GM19463 (cell line): ENCODE measurements around the gene LCORL.

ENCODE experiments used
- ATAC-seq: cut with Tn5 transposase; IDR thresholded peaks from one replicate; pipeline ENCODE4 v1.9.1; 2021; ENCODE audit warnings: mild to moderate bottlenecking, moderate library complexity; ENCODE audit not compliant: unreplicated experiment

LCORL gene

GRCh38 chr4:18020145-18020670 lies 1.3 kb downstream of the LCORL start:
- no peak for ATAC-seq

- no peak for ATAC-seq
These were observed 7.3 kb downstream of the LCORL start for GRCh38 chr4:18014269-18014668.

- ATAC-seq, result no peak
These were observed 8.6 kb downstream of the LCORL start for GRCh38 chr4:18012807-18013462.

- no peak for ATAC-seq
These were observed 9.3 kb downstream of the LCORL start for GRCh38 chr4:18012134-18012806.

GRCh38 chr4:18007625-18008024 lies 13.9 kb downstream of the LCORL start:
- no peak for ATAC-seq

GRCh38 chr4:18006432-18006831 lies 15.1 kb downstream of the LCORL start:
- ATAC-seq, result peak; percentile 65

GRCh38 chr4:17997129-17997528 lies 24.4 kb downstream of the LCORL start:
- ATAC-seq, result no peak

GRCh38 chr4:17995165-17995564 lies 26.4 kb downstream of the LCORL start:
- no peak for ATAC-seq

GRCh38 chr4:17985832-17986231 lies 35.7 kb downstream of the LCORL start:
- ATAC-seq, result no peak

- ATAC-seq, result no peak
These were observed 40.5 kb downstream of the LCORL start for GRCh38 chr4:17981063-17981462.

- no peak for ATAC-seq
These were observed 52.8 kb downstream of the LCORL start for GRCh38 chr4:17968721-17969120.

- ATAC-seq, result no peak
These were observed 54.5 kb downstream of the LCORL start for GRCh38 chr4:17967078-17967477.

- no peak for ATAC-seq
These were observed 55.2 kb downstream of the LCORL start for GRCh38 chr4:17966312-17966711.

- no peak for ATAC-seq
These were observed 57.0 kb downstream of the LCORL start for GRCh38 chr4:17964576-17964975.

- no peak for ATAC-seq
These were observed 59.4 kb downstream of the LCORL start for GRCh38 chr4:17962171-17962570.

GRCh38 chr4:17961249-17961648 lies 60.3 kb downstream of the LCORL start:
- no peak for ATAC-seq

GRCh38 chr4:17958181-17958580 lies 63.4 kb downstream of the LCORL start:
- no peak for ATAC-seq

- ATAC-seq, result no peak
These were observed 63.9 kb downstream of the LCORL start for GRCh38 chr4:17957688-17958087.

GRCh38 chr4:17956245-17956644 lies 65.3 kb downstream of the LCORL start:
- ATAC-seq, result no peak

- ATAC-seq, result no peak
These were observed 76.3 kb downstream of the LCORL start for GRCh38 chr4:17945303-17945702.

- ATAC-seq, result no peak
These were observed 79.8 kb downstream of the LCORL start for GRCh38 chr4:17941731-17942130.

- ATAC-seq, result no peak
These were observed 82.5 kb downstream of the LCORL start for GRCh38 chr4:17939054-17939453.
